Measurements from ENCODE around the gene LRRC53. TPM values are rescaled to one million over a fixed set of nuclear protein-coding genes. Genes with fewer than 3 reads are reported as not detected.

Gene LRRC53
- total and polyA plus RNA-seq, 2 experiments from 2014 or later: not detected

DNA sequence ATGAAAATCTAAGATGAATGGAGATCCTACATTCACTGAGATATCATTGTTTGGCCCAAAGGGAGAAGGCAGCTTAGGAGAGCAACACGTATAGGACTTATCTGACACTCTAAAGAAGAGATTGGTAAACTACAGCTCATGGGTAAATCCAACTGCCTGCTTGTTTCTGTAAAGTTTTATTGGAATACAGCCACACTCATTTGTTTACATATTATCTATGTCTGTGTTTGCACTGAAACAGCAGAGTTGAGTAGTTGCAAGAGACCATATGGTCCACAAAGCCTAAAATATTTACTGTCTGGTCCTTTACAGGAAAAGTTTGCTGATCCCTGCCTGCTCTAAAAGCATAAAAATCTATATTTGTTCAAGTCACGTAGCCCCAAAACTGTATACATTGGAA lies 14.3 kb upstream of the LRRC53 start:
- Histone ChIP-seq H3K27ac (ENCODE audit: low read depth) (no peak overlapping the region), H2AFZ (no peak overlapping the region), H4K20me1 (replicated peaks; ENCODE audit: insufficient read depth) (no peaks in the 10 kb centered on the region), H3K36me3 (ENCODE audit: insufficient read depth) (no peaks in the 10 kb centered on the region), H3K4me2 (no peak overlapping the region), H3K27me3 (ENCODE audit: insufficient read depth) (no peaks in the 10 kb centered on the region), H3K9me2 (ENCODE audit: insufficient read depth) (peaks cover 5% of the 10 kb centered on the region; the same call in 1 of the 2 replicates), H3F3A (replicated peaks; ENCODE audit: low read depth) (no peaks in the 10 kb centered on the region), H3K79me2 (replicated peaks; ENCODE audit: insufficient read depth) (no peaks in the 10 kb centered on the region), H3K4me3 (no peak overlapping the region), H3K4me1 (ENCODE audit: insufficient read depth) (peaks cover 33% of the 10 kb centered on the region)
- no peak overlapping the region for H3K27ac Mint-ChIP-seq
- no peaks in the 10 kb centered on the region; the same call in 2 of the 3 replicates for H3K36me3 Mint-ChIP-seq (ENCODE audit: low read depth)
- no peaks in the 10 kb centered on the region for H3K9me3 Mint-ChIP-seq
- peaks cover 51% of the 10 kb centered on the region for H3K4me1 Mint-ChIP-seq
- no peak for ATAC-seq
- TF ChIP-seq, protein P1, sequence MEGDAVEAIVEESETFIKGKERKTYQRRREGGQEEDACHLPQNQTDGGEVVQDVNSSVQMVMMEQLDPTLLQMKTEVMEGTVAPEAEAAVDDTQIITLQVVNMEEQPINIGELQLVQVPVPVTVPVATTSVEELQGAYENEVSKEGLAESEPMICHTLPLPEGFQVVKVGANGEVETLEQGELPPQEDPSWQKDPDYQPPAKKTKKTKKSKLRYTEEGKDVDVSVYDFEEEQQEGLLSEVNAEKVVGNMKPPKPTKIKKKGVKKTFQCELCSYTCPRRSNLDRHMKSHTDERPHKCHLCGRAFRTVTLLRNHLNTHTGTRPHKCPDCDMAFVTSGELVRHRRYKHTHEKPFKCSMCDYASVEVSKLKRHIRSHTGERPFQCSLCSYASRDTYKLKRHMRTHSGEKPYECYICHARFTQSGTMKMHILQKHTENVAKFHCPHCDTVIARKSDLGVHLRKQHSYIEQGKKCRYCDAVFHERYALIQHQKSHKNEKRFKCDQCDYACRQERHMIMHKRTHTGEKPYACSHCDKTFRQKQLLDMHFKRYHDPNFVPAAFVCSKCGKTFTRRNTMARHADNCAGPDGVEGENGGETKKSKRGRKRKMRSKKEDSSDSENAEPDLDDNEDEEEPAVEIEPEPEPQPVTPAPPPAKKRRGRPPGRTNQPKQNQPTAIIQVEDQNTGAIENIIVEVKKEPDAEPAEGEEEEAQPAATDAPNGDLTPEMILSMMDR (conservative IDR thresholded peaks at IDR 0.05; ENCODE audit: low read depth in 2 of 2): no peak
- TF ChIP-seq, protein P2, sequence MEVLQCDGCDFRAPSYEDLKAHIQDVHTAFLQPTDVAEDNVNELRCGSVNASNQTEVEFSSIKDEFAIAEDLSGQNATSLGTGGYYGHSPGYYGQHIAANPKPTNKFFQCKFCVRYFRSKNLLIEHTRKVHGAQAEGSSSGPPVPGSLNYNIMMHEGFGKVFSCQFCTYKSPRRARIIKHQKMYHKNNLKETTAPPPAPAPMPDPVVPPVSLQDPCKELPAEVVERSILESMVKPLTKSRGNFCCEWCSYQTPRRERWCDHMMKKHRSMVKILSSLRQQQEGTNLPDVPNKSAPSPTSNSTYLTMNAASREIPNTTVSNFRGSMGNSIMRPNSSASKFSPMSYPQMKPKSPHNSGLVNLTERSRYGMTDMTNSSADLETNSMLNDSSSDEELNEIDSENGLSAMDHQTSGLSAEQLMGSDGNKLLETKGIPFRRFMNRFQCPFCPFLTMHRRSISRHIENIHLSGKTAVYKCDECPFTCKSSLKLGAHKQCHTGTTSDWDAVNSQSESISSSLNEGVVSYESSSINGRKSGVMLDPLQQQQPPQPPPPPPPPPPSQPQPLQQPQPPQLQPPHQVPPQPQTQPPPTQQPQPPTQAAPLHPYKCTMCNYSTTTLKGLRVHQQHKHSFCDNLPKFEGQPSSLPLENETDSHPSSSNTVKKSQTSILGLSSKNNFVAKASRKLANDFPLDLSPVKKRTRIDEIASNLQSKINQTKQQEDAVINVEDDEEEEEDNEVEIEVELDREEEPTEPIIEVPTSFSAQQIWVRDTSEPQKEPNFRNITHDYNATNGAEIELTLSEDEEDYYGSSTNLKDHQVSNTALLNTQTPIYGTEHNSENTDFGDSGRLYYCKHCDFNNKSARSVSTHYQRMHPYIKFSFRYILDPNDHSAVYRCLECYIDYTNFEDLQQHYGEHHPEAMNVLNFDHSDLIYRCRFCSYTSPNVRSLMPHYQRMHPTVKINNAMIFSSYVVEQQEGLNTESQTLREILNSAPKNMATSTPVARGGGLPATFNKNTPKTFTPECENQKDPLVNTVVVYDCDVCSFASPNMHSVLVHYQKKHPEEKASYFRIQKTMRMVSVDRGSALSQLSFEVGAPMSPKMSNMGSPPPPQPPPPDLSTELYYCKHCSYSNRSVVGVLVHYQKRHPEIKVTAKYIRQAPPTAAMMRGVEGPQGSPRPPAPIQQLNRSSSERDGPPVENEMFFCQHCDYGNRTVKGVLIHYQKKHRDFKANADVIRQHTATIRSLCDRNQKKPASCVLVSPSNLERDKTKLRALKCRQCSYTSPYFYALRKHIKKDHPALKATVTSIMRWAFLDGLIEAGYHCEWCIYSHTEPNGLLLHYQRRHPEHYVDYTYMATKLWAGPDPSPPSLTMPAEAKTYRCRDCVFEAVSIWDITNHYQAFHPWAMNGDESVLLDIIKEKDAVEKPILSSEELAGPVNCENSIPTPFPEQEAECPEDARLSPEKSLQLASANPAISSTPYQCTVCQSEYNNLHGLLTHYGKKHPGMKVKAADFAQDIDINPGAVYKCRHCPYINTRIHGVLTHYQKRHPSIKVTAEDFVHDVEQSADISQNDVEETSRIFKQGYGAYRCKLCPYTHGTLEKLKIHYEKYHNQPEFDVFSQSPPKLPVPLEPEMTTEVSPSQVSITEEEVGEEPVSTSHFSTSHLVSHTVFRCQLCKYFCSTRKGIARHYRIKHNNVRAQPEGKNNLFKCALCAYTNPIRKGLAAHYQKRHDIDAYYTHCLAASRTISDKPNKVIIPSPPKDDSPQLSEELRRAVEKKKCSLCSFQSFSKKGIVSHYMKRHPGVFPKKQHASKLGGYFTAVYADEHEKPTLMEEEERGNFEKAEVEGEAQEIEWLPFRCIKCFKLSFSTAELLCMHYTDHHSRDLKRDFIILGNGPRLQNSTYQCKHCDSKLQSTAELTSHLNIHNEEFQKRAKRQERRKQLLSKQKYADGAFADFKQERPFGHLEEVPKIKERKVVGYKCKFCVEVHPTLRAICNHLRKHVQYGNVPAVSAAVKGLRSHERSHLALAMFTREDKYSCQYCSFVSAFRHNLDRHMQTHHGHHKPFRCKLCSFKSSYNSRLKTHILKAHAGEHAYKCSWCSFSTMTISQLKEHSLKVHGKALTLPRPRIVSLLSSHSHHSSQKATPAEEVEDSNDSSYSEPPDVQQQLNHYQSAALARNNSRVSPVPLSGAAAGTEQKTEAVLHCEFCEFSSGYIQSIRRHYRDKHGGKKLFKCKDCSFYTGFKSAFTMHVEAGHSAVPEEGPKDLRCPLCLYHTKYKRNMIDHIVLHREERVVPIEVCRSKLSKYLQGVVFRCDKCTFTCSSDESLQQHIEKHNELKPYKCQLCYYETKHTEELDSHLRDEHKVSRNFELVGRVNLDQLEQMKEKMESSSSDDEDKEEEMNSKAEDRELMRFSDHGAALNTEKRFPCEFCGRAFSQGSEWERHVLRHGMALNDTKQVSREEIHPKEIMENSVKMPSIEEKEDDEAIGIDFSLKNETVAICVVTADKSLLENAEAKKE (CRISPR knock-in tag; IDR thresholded peaks at IDR 0.05): no peak
- TF ChIP-seq, protein P3, sequence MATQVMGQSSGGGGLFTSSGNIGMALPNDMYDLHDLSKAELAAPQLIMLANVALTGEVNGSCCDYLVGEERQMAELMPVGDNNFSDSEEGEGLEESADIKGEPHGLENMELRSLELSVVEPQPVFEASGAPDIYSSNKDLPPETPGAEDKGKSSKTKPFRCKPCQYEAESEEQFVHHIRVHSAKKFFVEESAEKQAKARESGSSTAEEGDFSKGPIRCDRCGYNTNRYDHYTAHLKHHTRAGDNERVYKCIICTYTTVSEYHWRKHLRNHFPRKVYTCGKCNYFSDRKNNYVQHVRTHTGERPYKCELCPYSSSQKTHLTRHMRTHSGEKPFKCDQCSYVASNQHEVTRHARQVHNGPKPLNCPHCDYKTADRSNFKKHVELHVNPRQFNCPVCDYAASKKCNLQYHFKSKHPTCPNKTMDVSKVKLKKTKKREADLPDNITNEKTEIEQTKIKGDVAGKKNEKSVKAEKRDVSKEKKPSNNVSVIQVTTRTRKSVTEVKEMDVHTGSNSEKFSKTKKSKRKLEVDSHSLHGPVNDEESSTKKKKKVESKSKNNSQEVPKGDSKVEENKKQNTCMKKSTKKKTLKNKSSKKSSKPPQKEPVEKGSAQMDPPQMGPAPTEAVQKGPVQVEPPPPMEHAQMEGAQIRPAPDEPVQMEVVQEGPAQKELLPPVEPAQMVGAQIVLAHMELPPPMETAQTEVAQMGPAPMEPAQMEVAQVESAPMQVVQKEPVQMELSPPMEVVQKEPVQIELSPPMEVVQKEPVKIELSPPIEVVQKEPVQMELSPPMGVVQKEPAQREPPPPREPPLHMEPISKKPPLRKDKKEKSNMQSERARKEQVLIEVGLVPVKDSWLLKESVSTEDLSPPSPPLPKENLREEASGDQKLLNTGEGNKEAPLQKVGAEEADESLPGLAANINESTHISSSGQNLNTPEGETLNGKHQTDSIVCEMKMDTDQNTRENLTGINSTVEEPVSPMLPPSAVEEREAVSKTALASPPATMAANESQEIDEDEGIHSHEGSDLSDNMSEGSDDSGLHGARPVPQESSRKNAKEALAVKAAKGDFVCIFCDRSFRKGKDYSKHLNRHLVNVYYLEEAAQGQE (IDR thresholded peaks at IDR 0.05; ENCODE audit: unreplicated experiment): no peak
- TF ChIP-seq JUNB (IDR thresholded peaks at IDR 0.05; ENCODE audit: unreplicated experiment): no peak
- no peak for TF ChIP-seq STAT1 (IDR thresholded peaks at IDR 0.05; ENCODE audit: unreplicated experiment)
- no peak for TF ChIP-seq CREB1 (CRISPR knock-in tag; IDR thresholded peaks at IDR 0.05; ENCODE audit: low read depth)
- TF ChIP-seq ZNF331 (CRISPR knock-in tag; IDR thresholded peaks at IDR 0.05; ENCODE audit: low read depth): no peak
- no peak for TF ChIP-seq EZH2phosphoT487 (IDR thresholded peaks at IDR 0.05; ENCODE audit: unreplicated experiment)
- TF ChIP-seq EZH2 (IDR thresholded peaks at IDR 0.05; ENCODE audit: low read depth, unreplicated experiment): no peak
- TF ChIP-seq, protein P4, sequence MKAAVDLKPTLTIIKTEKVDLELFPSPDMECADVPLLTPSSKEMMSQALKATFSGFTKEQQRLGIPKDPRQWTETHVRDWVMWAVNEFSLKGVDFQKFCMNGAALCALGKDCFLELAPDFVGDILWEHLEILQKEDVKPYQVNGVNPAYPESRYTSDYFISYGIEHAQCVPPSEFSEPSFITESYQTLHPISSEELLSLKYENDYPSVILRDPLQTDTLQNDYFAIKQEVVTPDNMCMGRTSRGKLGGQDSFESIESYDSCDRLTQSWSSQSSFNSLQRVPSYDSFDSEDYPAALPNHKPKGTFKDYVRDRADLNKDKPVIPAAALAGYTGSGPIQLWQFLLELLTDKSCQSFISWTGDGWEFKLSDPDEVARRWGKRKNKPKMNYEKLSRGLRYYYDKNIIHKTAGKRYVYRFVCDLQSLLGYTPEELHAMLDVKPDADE (IDR thresholded peaks at IDR 0.05): no peak
- TF ChIP-seq NANOG (IDR thresholded peaks at IDR 0.05; ENCODE audit: borderline replicate concordance): no peak
- no peak for TF ChIP-seq ZNF114 (CRISPR knock-in tag; IDR thresholded peaks at IDR 0.05)
- TF ChIP-seq POLR2AphosphoS5 (IDR thresholded peaks at IDR 0.05; ENCODE audit: low read depth): no peak
- no peak for DNase-seq (ENCODE audit: low spot score)
- H3K4me3 Mint-ChIP-seq: no peak overlapping the region
- peaks cover 4% of the 10 kb centered on the region for H3K27me3 Mint-ChIP-seq (ENCODE audit: insufficient read depth, low read depth, poor library complexity)
